Sigmoid colon (tissue), 7 donors: ENCODE measurements around the gene ADARB1. TPM values are rescaled to one million over a fixed set of nuclear protein-coding genes. Genes with fewer than 3 reads are reported as not detected.
A peak's percentile ranks its signal among the peaks of the same experiment; 100 is the strongest.

ENCODE experiments used
- DNase-seq: peaks from one replicate; pipeline ENCODE4 v3.0.0-alpha.2; 2019
- H3K27ac ChIP-seq, 4 donors: fragments of 200-600 bp; sonication (generic); one replicate each; pipeline ENCODE4 v1.5.1; 2016 to 2019; ENCODE audit warnings: mild to moderate bottlenecking in 1 of 4
- H3K27me3 ChIP-seq, 3 donors: fragments of 200-600 bp; sonication (generic); one replicate each; pipeline ENCODE4 v1.5.1; 2019; ENCODE audit warnings: mild to moderate bottlenecking in 1 of 3
- H3K36me3 ChIP-seq, 4 donors: fragments of 200-600 bp; sonication (generic); one replicate each; pipeline ENCODE4 v1.5.1; 2016 to 2019
- H3K4me1 ChIP-seq, 4 donors: fragments of 200-600 bp; sonication (generic); one replicate each; pipeline ENCODE4 v1.5.1; 2017 to 2019
- H3K4me3 ChIP-seq, 4 donors: fragments of 200-600 bp; sonication (generic); one replicate each; pipeline ENCODE4 v1.5.1; 2017 to 2019; ENCODE audit warnings: mild to moderate bottlenecking in 2 of 4, moderate library complexity in 1 of 4
- H3K9me3 ChIP-seq, 4 donors: fragments of 200-600 bp in 3 of 4; sonication (generic) in 3 of 4; one replicate each; pipeline versions ENCODE4 v1.5.1 to v1.6.1; 2013 to 2019
- EP300 ChIP-seq, 4 donors: sonication (generic); formaldehyde crosslinking; IDR thresholded peaks; one replicate each; pipeline ENCODE4 v1.6.1; 2017; ENCODE audit warnings: antibody characterized with exemption in 4 of 4
- POLR2A ChIP-seq, 2 donors: fragments of 450-650 bp; IDR thresholded peaks; one replicate each; pipeline ENCODE4 v1.6.1; 2016; ENCODE audit warnings: antibody characterized with exemption in 2 of 2, mild to moderate bottlenecking in 2 of 2, moderate library complexity in 2 of 2
- POLR2AphosphoS5 ChIP-seq, 4 donors: sonication (generic); formaldehyde crosslinking; IDR thresholded peaks; one replicate each; pipeline ENCODE4 v1.6.1; 2017; ENCODE audit warnings: antibody characterized with exemption in 4 of 4
- WGBS, 2 donors: extraction: QIAGEN DNeasy Blood & Tissue Kit; methylation state at CpG; one replicate each; pipeline ENCODE4 v1.1.7; 2013; 5-methylcytosine and 5-hydroxymethylcytosine counted together
- intact Hi-C: fragments of 100-400 bp; cut with DNase I; formaldehyde crosslinking; loops from one replicate; pipeline ENCODE4 v1.15.1; 2023
- polyA plus RNA-seq, 3 donors: library from polyadenylated mRNA; stranded (reverse); fragments of 200-250 nt; gene quantifications; one replicate each; pipeline ENCODE4 v1.2.3, GENCODE V29; 2013
- total RNA-seq, 4 donors: library from RNA; depleted of rRNA; stranded (reverse); fragments of >200 nt; gene quantifications; one replicate each; pipeline ENCODE4 v1.1.0, GENCODE V29; 2016
- TF ChIP-seq, protein P1 (sequence below), 4 experiments: fragments of 450-650 bp in 3 of 4; fragments of 200-600 bp in 1 of 4; IDR thresholded peaks; one replicate each; pipeline ENCODE4 v1.5.1; 2016 to 2019; ENCODE audit warnings: antibody characterized with exemption in 4 of 4, mild to moderate bottlenecking in 3 of 4, moderate library complexity in 2 of 4
- donor health status: healthy with polysubstance abuse.
- donor health status: Bipolar disorder and iron deficiency.
- donor health status: healthy.

The ADARB1 gene
- total and polyA plus RNA-seq, 7 donors = 0.92 to 102 (median 41.3) TPM

GRCh38 chr21:45225041-45225740, 150.8 kb downstream of the ADARB1 start:
- no peak for TF ChIP-seq EP300 (IDR thresholded peaks at IDR 0.05)
- TF ChIP-seq, protein P1, sequence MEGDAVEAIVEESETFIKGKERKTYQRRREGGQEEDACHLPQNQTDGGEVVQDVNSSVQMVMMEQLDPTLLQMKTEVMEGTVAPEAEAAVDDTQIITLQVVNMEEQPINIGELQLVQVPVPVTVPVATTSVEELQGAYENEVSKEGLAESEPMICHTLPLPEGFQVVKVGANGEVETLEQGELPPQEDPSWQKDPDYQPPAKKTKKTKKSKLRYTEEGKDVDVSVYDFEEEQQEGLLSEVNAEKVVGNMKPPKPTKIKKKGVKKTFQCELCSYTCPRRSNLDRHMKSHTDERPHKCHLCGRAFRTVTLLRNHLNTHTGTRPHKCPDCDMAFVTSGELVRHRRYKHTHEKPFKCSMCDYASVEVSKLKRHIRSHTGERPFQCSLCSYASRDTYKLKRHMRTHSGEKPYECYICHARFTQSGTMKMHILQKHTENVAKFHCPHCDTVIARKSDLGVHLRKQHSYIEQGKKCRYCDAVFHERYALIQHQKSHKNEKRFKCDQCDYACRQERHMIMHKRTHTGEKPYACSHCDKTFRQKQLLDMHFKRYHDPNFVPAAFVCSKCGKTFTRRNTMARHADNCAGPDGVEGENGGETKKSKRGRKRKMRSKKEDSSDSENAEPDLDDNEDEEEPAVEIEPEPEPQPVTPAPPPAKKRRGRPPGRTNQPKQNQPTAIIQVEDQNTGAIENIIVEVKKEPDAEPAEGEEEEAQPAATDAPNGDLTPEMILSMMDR (IDR thresholded peaks at IDR 0.05) = no peak
- TF ChIP-seq POLR2AphosphoS5 (IDR thresholded peaks at IDR 0.05) = no peak
- no peak for TF ChIP-seq POLR2A (IDR thresholded peaks at IDR 0.05)
- Histone ChIP-seq H3K9me3 (no peaks in the 10 kb centered on the region), H3K36me3 (peaks cover 15 to 40% (median 33%) of the 10 kb centered on the region in 4 donors), H3K4me3 (no peak overlapping the region), H3K27me3 (no peaks in the 10 kb centered on the region), H3K4me1 (peaks cover 0 to 18% (median 9%) of the 10 kb centered on the region in 4 donors), H3K27ac (no peak overlapping the region)
- 93 to 95% methylated on average over 11 of the region's 11 CpGs for WGBS, 2 donors
- intact Hi-C loops = no loop called here
- no peak for DNase-seq

GRCh38 chr21:45225741-45226327, 151.5 kb downstream of the ADARB1 start:
- H3K27ac ChIP-seq = no peak overlapping the region
- no peak for DNase-seq
- intact Hi-C loops = no loop called here
- WGBS, 2 donors = 85% methylated on average over 16 of the region's 16 CpGs
- no peaks in the 10 kb centered on the region for H3K9me3 ChIP-seq
- no peak for TF ChIP-seq EP300 (IDR thresholded peaks at IDR 0.05)
- TF ChIP-seq, protein P1 (IDR thresholded peaks at IDR 0.05) = no peak
- no peak for TF ChIP-seq POLR2AphosphoS5 (IDR thresholded peaks at IDR 0.05)
- TF ChIP-seq POLR2A (IDR thresholded peaks at IDR 0.05) = no peak
- H3K36me3 ChIP-seq = peaks cover 14 to 33% (median 27%) of the 10 kb centered on the region in 4 donors
- H3K27me3 ChIP-seq = no peaks in the 10 kb centered on the region
- H3K4me1 ChIP-seq = peaks cover 0 to 18% (median 9%) of the 10 kb centered on the region in 4 donors
- no peak overlapping the region for H3K4me3 ChIP-seq

DNA sequence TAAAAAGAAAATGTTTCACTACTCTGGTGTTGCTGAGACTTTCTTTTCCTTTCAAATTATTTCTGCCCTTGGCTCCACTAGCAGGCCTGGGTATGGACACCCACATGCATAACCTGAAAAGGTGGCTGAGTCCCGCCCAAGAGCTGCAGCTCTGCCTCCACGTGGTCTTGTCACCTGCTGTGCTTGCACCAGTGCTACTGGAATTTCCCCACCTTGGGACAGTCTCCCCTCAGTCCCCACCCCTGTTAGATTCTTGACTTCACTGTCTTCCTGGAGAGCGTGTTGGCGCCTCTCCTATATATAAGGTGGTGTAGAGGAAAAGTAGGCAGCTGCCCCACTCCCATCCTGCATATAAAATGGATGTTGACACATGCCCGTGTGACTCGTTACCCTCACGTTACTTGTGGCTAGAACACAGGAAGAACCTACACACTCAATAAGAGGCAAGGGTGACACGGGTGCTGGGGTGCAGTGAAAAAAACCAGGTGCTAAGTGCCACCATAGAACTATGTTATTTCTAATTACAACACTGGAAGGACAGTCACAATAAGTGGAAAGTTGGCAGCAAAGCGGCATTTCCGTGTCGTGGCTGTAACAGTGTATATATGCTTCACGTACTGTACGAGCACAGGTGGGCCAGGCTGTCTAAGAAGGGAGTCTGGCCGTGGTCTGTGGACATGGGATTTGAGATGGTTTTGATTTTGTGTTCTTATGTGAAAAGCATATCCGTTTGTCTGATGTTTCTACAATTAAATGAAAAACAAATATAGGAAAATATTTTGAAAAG, 152.4 kb downstream of the ADARB1 start:
- intact Hi-C loops = no loop called here
- WGBS, 2 donors = 26 to 53% methylated on average over 15 of the region's 15 CpGs

DNA sequence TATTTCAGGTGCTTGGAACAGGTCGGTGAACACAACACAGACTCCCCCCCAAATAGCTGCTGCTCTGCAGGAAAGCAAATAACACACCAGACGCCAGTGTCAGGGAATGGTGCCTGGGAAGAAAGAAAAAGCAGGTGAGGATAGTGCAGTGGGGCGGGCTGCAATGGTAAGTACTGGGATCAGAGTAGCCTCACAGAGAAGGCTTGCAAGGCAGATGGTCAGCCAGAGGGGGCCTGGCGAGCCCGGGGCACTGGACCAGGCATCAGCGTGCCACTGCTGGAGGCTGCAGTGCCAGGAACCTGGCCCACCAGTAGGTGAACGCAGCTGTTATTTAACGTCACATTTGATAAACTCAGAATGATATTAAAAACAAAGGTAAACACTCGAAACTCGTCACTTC, 153.4 kb downstream of the ADARB1 start:
- WGBS, 2 donors = 66 to 79% methylated on average over 10 of the region's 10 CpGs
- DNase-seq = no peak
- Histone ChIP-seq H3K27ac (peak overlapping the region in 1 of 4 donors; percentile 3), H3K27me3 (no peaks in the 10 kb centered on the region), H3K9me3 (no peaks in the 10 kb centered on the region), H3K4me1 (peaks cover 0 to 18% (median 9%) of the 10 kb centered on the region in 4 donors), H3K4me3 (no peak overlapping the region), H3K36me3 (peaks cover 0 to 14% (median 11%) of the 10 kb centered on the region in 4 donors)
- intact Hi-C loops = no loop called here
- TF ChIP-seq EP300 (IDR thresholded peaks at IDR 0.05) (no peak), POLR2AphosphoS5 (IDR thresholded peaks at IDR 0.05) (peak in 1 of 4 donors; percentile 7)

More for the DNA sequence above, 152.4 kb downstream of the ADARB1 start:
- no peak overlapping the region for H3K27ac ChIP-seq
- peaks cover 0 to 18% (median 9%) of the 10 kb centered on the region in 4 donors for H3K4me1 ChIP-seq
- H3K27me3 ChIP-seq = no peaks in the 10 kb centered on the region
- DNase-seq = no peak
- H3K9me3 ChIP-seq = no peaks in the 10 kb centered on the region
- peaks cover 7 to 24% (median 19%) of the 10 kb centered on the region in 4 donors for H3K36me3 ChIP-seq
- TF ChIP-seq, protein P1 (IDR thresholded peaks at IDR 0.05) = no peak
- TF ChIP-seq POLR2AphosphoS5 (IDR thresholded peaks at IDR 0.05) = peak in 2 of 4 donors; percentile 10 to 40
- no peak overlapping the region for H3K4me3 ChIP-seq

GRCh38 chr21:45228171-45228641, 153.8 kb downstream of the ADARB1 start:
- H3K9me3 ChIP-seq = no peaks in the 10 kb centered on the region
- 55 to 65% methylated on average over 6 of the region's 6 CpGs for WGBS, 2 donors
- H3K4me3 ChIP-seq = no peak overlapping the region
- peaks cover 0 to 10% (median 7%) of the 10 kb centered on the region in 4 donors for H3K36me3 ChIP-seq
- H3K4me1 ChIP-seq = peaks cover 0 to 18% (median 9%) of the 10 kb centered on the region in 4 donors
- intact Hi-C loops = no loop called here
- TF ChIP-seq POLR2AphosphoS5 (IDR thresholded peaks at IDR 0.05) (peak in 3 of 4 donors; percentile 3 to 19 (median 15)), EP300 (IDR thresholded peaks at IDR 0.05) (no peak)
- H3K27me3 ChIP-seq = no peaks in the 10 kb centered on the region
- DNase-seq = peak; percentile 80
- peak overlapping the region in 1 of 4 donors; percentile 3 for H3K27ac ChIP-seq
